ENCODE measurements around the gene PMAIP1. TPM values are rescaled to one million over a fixed set of nuclear protein-coding genes. Genes with fewer than 3 reads are reported as not detected.

The PMAIP1 gene
- total RNA-seq, 6 experiments from 2014 or later = 0.18 to 0.55 (median 0.37) TPM; not detected in 1

GRCh38 chr18:59921384-59921891 is 21.6 kb downstream of the PMAIP1 start:
- WGBS (ENCODE audit: insufficient coverage, low coverage, low lambda C conversion rate, missing lambda C conversion rate) = 65% methylated on average over 2 of the region's 2 CpGs
- H3K9me3 ChIP-seq = no peaks in the 10 kb centered on the region
- no peaks in the 10 kb centered on the region for H3K4me1 ChIP-seq
- H3K36me3 ChIP-seq = no peaks in the 10 kb centered on the region
- no peak overlapping the region for H3K27ac ChIP-seq
- TF ChIP-seq POLR2A (IDR thresholded peaks at IDR 0.05) = no peak
- TF ChIP-seq, protein P1, sequence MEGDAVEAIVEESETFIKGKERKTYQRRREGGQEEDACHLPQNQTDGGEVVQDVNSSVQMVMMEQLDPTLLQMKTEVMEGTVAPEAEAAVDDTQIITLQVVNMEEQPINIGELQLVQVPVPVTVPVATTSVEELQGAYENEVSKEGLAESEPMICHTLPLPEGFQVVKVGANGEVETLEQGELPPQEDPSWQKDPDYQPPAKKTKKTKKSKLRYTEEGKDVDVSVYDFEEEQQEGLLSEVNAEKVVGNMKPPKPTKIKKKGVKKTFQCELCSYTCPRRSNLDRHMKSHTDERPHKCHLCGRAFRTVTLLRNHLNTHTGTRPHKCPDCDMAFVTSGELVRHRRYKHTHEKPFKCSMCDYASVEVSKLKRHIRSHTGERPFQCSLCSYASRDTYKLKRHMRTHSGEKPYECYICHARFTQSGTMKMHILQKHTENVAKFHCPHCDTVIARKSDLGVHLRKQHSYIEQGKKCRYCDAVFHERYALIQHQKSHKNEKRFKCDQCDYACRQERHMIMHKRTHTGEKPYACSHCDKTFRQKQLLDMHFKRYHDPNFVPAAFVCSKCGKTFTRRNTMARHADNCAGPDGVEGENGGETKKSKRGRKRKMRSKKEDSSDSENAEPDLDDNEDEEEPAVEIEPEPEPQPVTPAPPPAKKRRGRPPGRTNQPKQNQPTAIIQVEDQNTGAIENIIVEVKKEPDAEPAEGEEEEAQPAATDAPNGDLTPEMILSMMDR (IDR thresholded peaks at IDR 0.05) = no peak
- no peaks in the 10 kb centered on the region for H3K27me3 ChIP-seq
- intact Hi-C loops (cut with DNase I) = no loop called here
- ATAC-seq (no peak), DNase-seq (no peak)
- H3K4me3 ChIP-seq = no peak overlapping the region

- intact Hi-C loops (cut with DNase I) = no loop called here
- no peaks in the 10 kb centered on the region for H3K36me3 ChIP-seq
- H3K4me1 ChIP-seq = no peaks in the 10 kb centered on the region
- H3K9me3 ChIP-seq = no peaks in the 10 kb centered on the region
- WGBS (ENCODE audit: insufficient coverage, low coverage, low lambda C conversion rate, missing lambda C conversion rate) = 66% methylated on average over 6 of the region's 6 CpGs
- no peaks in the 10 kb centered on the region for H3K27me3 ChIP-seq
- no peak for ATAC-seq
- no peak overlapping the region for H3K4me3 ChIP-seq
- DNase-seq = no peak
- no peak overlapping the region for H3K27ac ChIP-seq
- no peak for TF ChIP-seq POLR2A (IDR thresholded peaks at IDR 0.05)
- TF ChIP-seq, protein P1 (IDR thresholded peaks at IDR 0.05) = no peak
These were observed 23.9 kb downstream of the PMAIP1 start for GRCh38 chr18:59923539-59924196.

DNA sequence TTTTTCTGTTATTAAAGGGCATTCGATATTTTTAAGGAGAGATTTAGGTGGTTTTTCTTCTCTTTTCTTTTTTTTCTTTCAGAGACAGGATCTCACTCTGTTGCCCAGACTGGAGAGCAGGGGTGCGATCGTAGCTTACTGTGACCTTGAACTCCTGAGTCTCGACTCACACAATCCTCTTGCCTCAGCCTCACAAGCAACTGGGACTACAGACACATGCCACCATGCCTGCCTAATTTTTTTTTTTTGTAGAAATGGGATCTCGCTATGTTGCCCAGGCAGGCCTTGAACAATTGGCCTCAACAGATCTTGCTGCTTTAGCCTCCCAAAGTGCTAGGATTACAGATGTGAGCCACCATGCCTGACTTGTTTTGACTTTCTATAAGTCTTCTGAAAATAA is 26.3 kb downstream of the PMAIP1 start:
- no peaks in the 10 kb centered on the region for H3K36me3 ChIP-seq
- H3K4me3 ChIP-seq = no peak overlapping the region
- no peaks in the 10 kb centered on the region for H3K9me3 ChIP-seq
- WGBS (ENCODE audit: insufficient coverage, low coverage, low lambda C conversion rate, missing lambda C conversion rate) = 73% methylated on average over 4 of the region's 5 CpGs
- intact Hi-C loops (cut with DNase I) = no loop called here
- no peak overlapping the region for H3K27ac ChIP-seq
- no peak for TF ChIP-seq POLR2A (IDR thresholded peaks at IDR 0.05)
- TF ChIP-seq, protein P1 (IDR thresholded peaks at IDR 0.05) = no peak
- ATAC-seq (no peak), DNase-seq (no peak)
- H3K4me1 ChIP-seq = no peaks in the 10 kb centered on the region
- no peaks in the 10 kb centered on the region for H3K27me3 ChIP-seq

GRCh38 chr18:59927246-59927825 is 27.5 kb downstream of the PMAIP1 start:
- TF ChIP-seq POLR2A (IDR thresholded peaks at IDR 0.05) = no peak
- TF ChIP-seq, protein P1 (IDR thresholded peaks at IDR 0.05) = no peak
- no peaks in the 10 kb centered on the region for H3K27me3 ChIP-seq
- H3K36me3 ChIP-seq = no peaks in the 10 kb centered on the region
- WGBS (ENCODE audit: insufficient coverage, low coverage, low lambda C conversion rate, missing lambda C conversion rate) = 33% methylated on average over 5 of the region's 5 CpGs
- no peak overlapping the region for H3K27ac ChIP-seq
- intact Hi-C loops (cut with DNase I) = no loop called here
- no peaks in the 10 kb centered on the region for H3K9me3 ChIP-seq
- H3K4me3 ChIP-seq = no peak overlapping the region
- DNase-seq (no peak), ATAC-seq (peak in 3 of 4 donors; percentile 29 to 55 (median 52))
- no peaks in the 10 kb centered on the region for H3K4me1 ChIP-seq
